Stimulated activated CD4-positive, alpha-beta T cell treated with anti-CD3 and anti-CD28 coated beads, Interleukin-1b, Interleukin-23, amount 100 ng/mL, for 1 hour (primary cell): Measurements from ENCODE around the gene GFOD1.

Experiments used
- DNase-seq, 2 donors: peaks; one replicate each; pipeline ENCODE4 v3.0.0-alpha.2; 2020; ENCODE audit warnings: low read depth in 2 of 2

The GFOD1 gene

GRCh38 chr6:13425270-13425873 is 62.0 kb downstream of the GFOD1 start:
- DNase-seq, result no peak

- no peak for DNase-seq
Observed at GRCh38 chr6:13423252-13423651, 64.1 kb downstream of the GFOD1 start.

GRCh38 chr6:13422681-13423221 is 64.6 kb downstream of the GFOD1 start:
- DNase-seq, result no peak

- no peak for DNase-seq
Observed at GRCh38 chr6:13421425-13422059, 65.9 kb downstream of the GFOD1 start.

- DNase-seq, result no peak
Observed at GRCh38 chr6:13420269-13420668, 67.1 kb downstream of the GFOD1 start.

- DNase-seq, result no peak
Observed at GRCh38 chr6:13419422-13420195, 67.8 kb downstream of the GFOD1 start.

GRCh38 chr6:13418844-13419243 is 68.6 kb downstream of the GFOD1 start:
- no peak for DNase-seq

GRCh38 chr6:13417954-13418353 is 69.4 kb downstream of the GFOD1 start:
- DNase-seq, result no peak

- no peak for DNase-seq
Observed at GRCh38 chr6:13417431-13417830, 70.0 kb downstream of the GFOD1 start.

GRCh38 chr6:13415283-13415682 is 72.1 kb downstream of the GFOD1 start:
- no peak for DNase-seq

GRCh38 chr6:13413900-13414555 is 73.4 kb downstream of the GFOD1 start:
- DNase-seq, result no peak

- no peak for DNase-seq
Observed at GRCh38 chr6:13413466-13413862, 73.9 kb downstream of the GFOD1 start.

GRCh38 chr6:13412639-13413465 is 74.5 kb downstream of the GFOD1 start:
- DNase-seq, result no peak

GRCh38 chr6:13412211-13412610 is 75.2 kb downstream of the GFOD1 start:
- no peak for DNase-seq

- no peak for DNase-seq
Observed at GRCh38 chr6:13411484-13411883, 75.9 kb downstream of the GFOD1 start.

GRCh38 chr6:13409991-13410390 is 77.4 kb downstream of the GFOD1 start:
- DNase-seq, result no peak

- DNase-seq, result no peak
Observed at GRCh38 chr6:13407709-13408695, 79.4 kb downstream of the GFOD1 start.

GRCh38 chr6:13407368-13407708 is 80.1 kb downstream of the GFOD1 start:
- DNase-seq, result no peak

- DNase-seq, result no peak
Observed at GRCh38 chr6:13406781-13407180, 80.6 kb downstream of the GFOD1 start.

GRCh38 chr6:13405961-13406477 is 81.4 kb downstream of the GFOD1 start:
- DNase-seq, result no peak
